ENCODE measurements around the gene KIDINS220.

The KIDINS220 gene

GRCh38 chr2:8848328-8849100 is 11.1 kb upstream of the KIDINS220 start:
- no peak overlapping the region for H3K4me3 ChIP-seq (replicated peaks; ENCODE audit: low read depth, low read length)
- no peak for DNase-seq (ENCODE audit: extremely low read depth, low read depth)
- no peak for TF ChIP-seq CTCF (IDR thresholded peaks at IDR 0.05; ENCODE audit: low read depth, low read length, missing control alignments)

- no peak for DNase-seq (ENCODE audit: extremely low read depth, low read depth)
- H3K4me3 ChIP-seq (replicated peaks; ENCODE audit: low read depth, low read length): no peak overlapping the region
- TF ChIP-seq CTCF (IDR thresholded peaks at IDR 0.05; ENCODE audit: low read depth, low read length, missing control alignments): no peak
These were observed 10.0 kb upstream of the KIDINS220 start for GRCh38 chr2:8847400-8847799.

GRCh38 chr2:8841932-8842331 is 4.5 kb upstream of the KIDINS220 start:
- no peak overlapping the region for H3K4me3 ChIP-seq (replicated peaks; ENCODE audit: low read depth, low read length)
- no peak for TF ChIP-seq CTCF (IDR thresholded peaks at IDR 0.05; ENCODE audit: low read depth, low read length, missing control alignments)
- no peak for DNase-seq (ENCODE audit: extremely low read depth, low read depth)

GRCh38 chr2:8840475-8841091 is 3.2 kb upstream of the KIDINS220 start:
- no peak overlapping the region for H3K4me3 ChIP-seq (replicated peaks; ENCODE audit: low read depth, low read length)
- no peak for TF ChIP-seq CTCF (IDR thresholded peaks at IDR 0.05; ENCODE audit: low read depth, low read length, missing control alignments)
- DNase-seq (ENCODE audit: extremely low read depth, low read depth): no peak

- TF ChIP-seq CTCF (IDR thresholded peaks at IDR 0.05; ENCODE audit: low read depth, low read length, missing control alignments): no peak
- no peak for DNase-seq (ENCODE audit: extremely low read depth, low read depth)
- no peak overlapping the region for H3K4me3 ChIP-seq (replicated peaks; ENCODE audit: low read depth, low read length)
These were observed 2.0 kb upstream of the KIDINS220 start for GRCh38 chr2:8839189-8839965.

- no peak for DNase-seq (ENCODE audit: extremely low read depth, low read depth)
- no peak for TF ChIP-seq CTCF (IDR thresholded peaks at IDR 0.05; ENCODE audit: low read depth, low read length, missing control alignments)
- peak overlapping the region; percentile 68 for H3K4me3 ChIP-seq (replicated peaks; ENCODE audit: low read depth, low read length)
These were observed 355 bp upstream of the KIDINS220 start for GRCh38 chr2:8837795-8838140.
